Progenitor cell of endocrine pancreas (in vitro differentiated cells): ENCODE measurements around the gene HNRNPD. TPM values are rescaled to one million over a fixed set of nuclear protein-coding genes. Genes with fewer than 3 reads are reported as not detected.
"Not testable (repeated sequence)": the region's sequence is repeated elsewhere in the genome, so short reads cannot be mapped to it uniquely, and the experiment has no call there.

Source experiments
- DNase-seq: peaks from one replicate; pipeline ENCODE4 v3.0.0; 2021; ENCODE audit warnings: low spot score; ENCODE audit not compliant: unreplicated experiment
- H3K27ac Mint-ChIP-seq: 2 replicates; pipeline ENCODE4 v1.8.0; 2021; ENCODE audit warnings: mild to moderate bottlenecking, moderate library complexity, mixed read lengths
- H3K27me3 Mint-ChIP-seq: 2 replicates; pipeline ENCODE4 v1.8.0; 2021; ENCODE audit warnings: mixed read lengths
- H3K36me3 Mint-ChIP-seq: 2 replicates; pipeline ENCODE4 v1.8.0; 2022; ENCODE audit warnings: mixed read lengths; ENCODE audit not compliant: insufficient read depth
- H3K4me1 Mint-ChIP-seq: 2 replicates; pipeline ENCODE4 v1.8.0; 2021; ENCODE audit warnings: low read depth, mixed read lengths
- H3K4me3 Mint-ChIP-seq: 2 replicates; pipeline ENCODE4 v1.8.0; 2021; ENCODE audit warnings: low read depth, mild to moderate bottlenecking, moderate library complexity, mixed read lengths
- H3K9me3 Mint-ChIP-seq: 2 replicates; pipeline ENCODE4 v1.8.0; 2021; ENCODE audit warnings: low read depth, mixed read lengths
- CTCF ChIP-seq: fragments of 200-600 bp; sonication (generic); IDR thresholded peaks from one replicate; pipeline ENCODE4 v1.5.0; 2021; ENCODE audit warnings: antibody characterized with exemption, mild to moderate bottlenecking; ENCODE audit not compliant: unreplicated experiment
- total RNA-seq: library from RNA; stranded (reverse); gene quantifications from 2 replicates; pipeline ENCODE4 v1.2.1, GENCODE V29; 2021

Gene HNRNPD
- total RNA-seq, 1 donor from 2014 or later, result 400 TPM

GRCh38 chr4:82352825-82353366 lies 20.9 kb downstream of the HNRNPD start:
- no peak for DNase-seq
- Mint-ChIP-seq H3K27me3 (no peaks in the 10 kb centered on the region), H3K4me3 (no peak overlapping the region), H3K9me3 (no peaks in the 10 kb centered on the region), H3K36me3 (peaks cover 45% of the 10 kb centered on the region), H3K27ac (peak overlapping the region; percentile 41), H3K4me1 (no peaks in the 10 kb centered on the region)
- no peak for TF ChIP-seq CTCF

- no peak overlapping the region for H3K27ac Mint-ChIP-seq
- DNase-seq, result no peak
- H3K27me3 Mint-ChIP-seq, result no peaks in the 10 kb centered on the region
- no peaks in the 10 kb centered on the region for H3K4me1 Mint-ChIP-seq
- no peaks in the 10 kb centered on the region for H3K9me3 Mint-ChIP-seq
- no peak for TF ChIP-seq CTCF
- H3K36me3 Mint-ChIP-seq, result peaks cover 42% of the 10 kb centered on the region
- no peak overlapping the region for H3K4me3 Mint-ChIP-seq
Measured at GRCh38 chr4:82352118-82352824, 21.5 kb downstream of the HNRNPD start.

GRCh38 chr4:82346126-82346525 lies 27.7 kb downstream of the HNRNPD start:
- no peak for DNase-seq
- Mint-ChIP-seq H3K4me3 (no peak overlapping the region), H3K4me1 (no peaks in the 10 kb centered on the region), H3K9me3 (no peaks in the 10 kb centered on the region), H3K36me3 (peaks cover 14% of the 10 kb centered on the region), H3K27ac (no peak overlapping the region), H3K27me3 (no peaks in the 10 kb centered on the region)
- TF ChIP-seq CTCF, result no peak

GRCh38 chr4:82335043-82335442 lies 38.7 kb downstream of the HNRNPD start:
- Mint-ChIP-seq H3K4me1 (no peaks in the 10 kb centered on the region), H3K36me3 (peaks cover 6% of the 10 kb centered on the region), H3K27ac (no peak overlapping the region), H3K4me3 (no peak overlapping the region), H3K27me3 (no peaks in the 10 kb centered on the region), H3K9me3 (peaks cover 7% of the 10 kb centered on the region)
- no peak for DNase-seq
- TF ChIP-seq CTCF, result no peak

GRCh38 chr4:82333641-82334040 lies 40.1 kb downstream of the HNRNPD start:
- H3K4me3 Mint-ChIP-seq, H3K27me3 Mint-ChIP-seq, H3K27ac Mint-ChIP-seq, H3K9me3 Mint-ChIP-seq, H3K4me1 Mint-ChIP-seq, H3K36me3 Mint-ChIP-seq, DNase-seq: not testable (repeated sequence)

- DNase-seq, result no peak
- Mint-ChIP-seq H3K27ac (no peak overlapping the region), H3K36me3 (peaks cover 3% of the 10 kb centered on the region), H3K27me3 (no peaks in the 10 kb centered on the region), H3K9me3 (peaks cover 9% of the 10 kb centered on the region), H3K4me3 (no peak overlapping the region), H3K4me1 (no peaks in the 10 kb centered on the region)
- no peak for TF ChIP-seq CTCF
Measured at GRCh38 chr4:82331814-82332213, 42.0 kb downstream of the HNRNPD start.
